SW 1271 (cell line): ENCODE data around the gene PEX26.
"Not testable (repeated sequence)": the region's sequence is repeated elsewhere in the genome, so short reads cannot be mapped to it uniquely, and the experiment has no call there.

ENCODE experiments used
- DNase-seq, 2 experiments: peaks; one replicate each; lab custom pipeline; 2025; lab: John Stamatoyannopoulos, UW

Gene PEX26

DNA sequence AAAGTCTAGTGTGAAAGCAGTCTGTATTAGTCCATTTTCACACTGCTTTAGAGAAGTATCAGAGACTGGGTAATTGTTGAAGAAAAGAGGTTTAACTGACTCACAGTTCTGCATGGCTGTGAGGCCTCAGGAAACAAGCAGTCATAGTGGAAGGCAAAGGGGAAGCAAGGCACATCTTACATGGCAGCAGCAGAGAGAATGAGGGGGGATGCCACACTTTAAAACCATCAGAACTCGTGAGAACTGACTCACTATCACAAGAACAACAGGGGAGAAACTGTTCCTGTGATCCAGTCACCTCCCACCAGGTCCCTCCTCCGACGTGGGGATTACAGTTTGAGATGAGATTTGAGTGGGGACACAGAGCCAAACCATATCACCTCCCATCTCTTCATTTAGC lies 19.0 kb downstream of the PEX26 start:
- DNase-seq, result no peak

DNA sequence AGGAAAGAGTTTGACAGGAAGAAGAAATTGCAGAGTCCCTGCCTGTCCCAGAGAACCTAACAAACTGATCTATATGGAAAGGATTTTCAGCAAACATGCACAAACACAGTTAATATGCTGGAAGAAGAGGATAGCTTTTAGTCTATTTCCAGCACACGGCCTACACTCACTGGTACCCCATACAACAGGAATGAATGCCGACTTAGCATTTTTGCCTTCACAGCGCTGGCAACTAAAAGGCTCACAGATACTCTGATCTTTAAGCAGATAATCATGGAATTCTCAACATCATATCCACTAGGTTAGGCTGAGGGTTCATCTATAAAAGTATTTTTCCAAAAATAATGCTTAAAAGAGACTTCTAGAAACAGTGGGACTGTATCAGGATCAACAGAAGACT lies 23.0 kb downstream of the PEX26 start:
- no peak for DNase-seq

DNA sequence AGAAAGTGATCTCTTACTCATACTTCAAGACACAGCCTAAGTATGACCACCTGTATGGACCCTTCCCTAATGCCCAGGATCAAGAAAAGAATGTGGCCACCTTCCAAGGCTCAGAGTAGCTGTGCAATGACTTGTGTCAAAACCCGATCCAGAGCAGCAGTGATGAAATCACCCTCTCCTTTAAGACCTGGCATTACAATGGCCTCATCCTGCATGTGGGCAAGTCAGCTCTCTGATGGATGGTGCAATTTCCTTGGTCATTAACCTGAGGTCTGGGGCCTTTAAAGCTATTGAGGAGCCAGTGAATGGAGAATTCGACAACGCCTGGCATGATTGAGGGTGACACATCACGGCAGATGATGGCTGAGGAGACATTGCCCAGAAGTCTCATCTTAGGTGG lies 23.7 kb downstream of the PEX26 start:
- no peak for DNase-seq

DNA sequence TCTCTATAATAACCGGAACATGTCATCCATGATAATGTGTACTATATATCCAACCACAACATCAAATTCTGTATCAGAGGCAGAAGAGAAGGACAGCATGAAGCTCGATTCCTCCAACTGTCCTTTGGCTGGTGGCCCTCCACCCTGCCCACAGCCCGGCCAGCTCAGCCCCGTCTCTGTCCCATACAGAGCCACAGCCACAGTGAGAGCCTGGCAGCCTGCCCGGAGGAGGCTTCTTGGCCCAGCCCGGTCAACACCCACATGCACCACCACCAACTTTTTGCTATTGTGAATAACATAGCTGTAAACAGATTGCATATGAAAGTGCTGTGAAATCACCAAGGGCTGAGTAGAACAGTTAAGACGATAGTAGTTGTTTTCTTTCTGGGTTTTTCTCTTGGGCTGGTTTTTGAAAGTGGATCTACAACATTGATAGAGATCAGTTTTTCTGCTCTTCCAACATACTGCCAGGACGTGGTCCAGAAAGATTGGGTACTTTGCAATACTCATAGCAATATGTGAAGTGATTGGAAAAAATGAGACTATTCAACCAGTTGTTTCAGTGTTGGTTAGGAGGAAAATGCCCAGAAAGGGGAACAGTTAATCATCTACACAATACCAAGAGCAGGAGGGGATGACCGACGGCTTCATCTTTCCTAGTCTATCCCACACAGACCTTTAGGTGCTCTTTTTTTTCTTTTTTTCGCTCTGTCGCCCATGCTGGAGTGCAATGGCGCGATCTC lies 25.9 kb downstream of the PEX26 start:
- no peak for DNase-seq

DNA sequence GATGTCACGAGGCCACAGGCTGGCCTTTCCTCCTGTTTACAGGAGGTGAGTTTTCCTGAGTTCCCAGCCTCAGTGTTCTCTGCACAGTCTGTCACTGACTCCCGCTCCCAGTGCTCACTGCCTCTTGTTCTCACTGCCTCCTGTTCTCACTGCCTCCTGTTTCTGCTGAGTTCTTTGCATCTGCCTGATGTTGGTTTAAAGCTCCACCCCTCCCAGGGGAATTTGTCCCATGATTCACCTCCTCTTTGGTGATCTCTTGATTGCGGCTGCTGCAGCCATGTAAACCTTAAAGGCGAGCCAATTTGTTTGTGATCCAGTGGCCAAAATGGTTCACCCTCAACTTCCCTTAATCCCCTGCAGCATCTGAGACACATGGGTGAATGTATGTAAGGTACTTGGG lies 26.8 kb downstream of the PEX26 start:
- DNase-seq, result no peak

DNA sequence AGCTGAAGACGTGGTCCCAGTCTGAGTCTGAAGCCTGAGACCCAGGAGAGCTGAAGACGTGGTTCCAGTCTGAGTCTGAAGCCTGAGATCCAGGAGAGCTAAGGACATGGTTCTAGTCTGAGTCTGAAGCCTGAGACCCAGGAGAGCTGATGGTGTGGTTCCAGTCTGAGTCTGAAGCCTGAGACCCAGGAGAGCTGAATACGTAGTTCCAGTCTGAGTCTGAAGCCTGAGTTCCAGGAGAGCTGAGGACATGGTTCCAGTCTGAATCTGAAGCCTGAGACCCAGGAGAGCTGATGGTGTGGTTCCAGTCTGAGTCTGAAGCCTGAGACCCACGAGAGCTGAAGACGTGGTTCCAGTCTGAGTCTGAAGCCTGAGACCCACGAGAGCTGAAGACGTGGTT lies 28.2 kb downstream of the PEX26 start:
- not testable (repeated sequence) for DNase-seq

DNA sequence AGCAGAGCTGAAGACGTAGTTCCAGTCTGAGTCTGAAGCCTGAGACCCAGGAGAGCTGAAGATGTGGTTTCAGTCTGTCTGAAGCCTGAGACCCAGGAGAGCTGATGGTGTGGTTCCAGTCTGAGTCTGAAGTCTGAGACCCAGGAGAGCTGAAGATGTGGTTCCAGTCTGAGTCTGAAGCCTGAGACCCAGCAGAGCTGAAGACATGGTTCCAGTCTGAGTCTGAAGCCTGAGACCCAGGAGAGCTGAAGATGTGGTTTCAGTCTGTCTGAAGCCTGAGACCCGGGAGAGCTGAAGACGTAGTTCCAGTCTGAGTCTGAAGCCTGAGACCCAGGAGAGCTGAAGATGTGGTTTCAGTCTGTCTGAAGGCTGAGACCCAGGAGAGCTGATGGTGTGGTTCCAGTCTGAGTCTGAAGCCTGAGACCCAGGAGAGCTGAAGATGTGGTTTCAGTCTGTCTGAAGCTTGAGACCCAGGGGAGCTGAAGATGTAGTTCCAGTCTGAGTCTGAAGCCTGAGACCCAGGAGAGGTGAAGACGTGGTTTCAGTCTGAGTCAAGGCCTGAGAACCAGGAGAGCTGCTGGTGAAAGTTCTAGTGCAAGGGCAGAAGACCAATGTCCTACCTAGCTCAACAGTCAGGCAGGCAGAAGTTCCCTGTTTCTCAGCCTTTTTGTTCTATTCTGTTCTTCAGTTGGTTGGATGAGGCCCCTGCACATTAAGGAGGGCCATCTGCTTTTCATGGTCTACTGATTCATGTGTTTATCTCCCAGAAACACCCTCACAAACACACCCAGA lies 29.0 kb downstream of the PEX26 start:
- DNase-seq, result not testable (repeated sequence)

DNA sequence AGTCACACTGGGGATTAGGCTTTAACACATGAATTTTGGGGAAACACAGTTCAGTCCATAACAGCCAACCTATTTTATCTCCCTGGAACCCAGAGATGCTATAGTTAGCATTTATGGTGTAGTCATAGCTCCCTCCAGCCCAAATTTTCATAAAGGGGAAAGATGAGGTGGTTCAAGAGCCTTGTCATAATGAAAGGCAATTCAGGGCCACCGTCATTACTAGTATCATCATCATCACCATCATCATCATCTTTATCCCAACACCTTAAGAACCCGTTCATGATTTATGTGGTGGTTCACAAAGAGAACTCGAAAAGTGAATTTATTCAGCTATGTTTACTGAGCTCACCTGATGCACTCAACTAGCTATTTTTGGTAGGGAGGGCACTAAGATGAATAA lies 30.4 kb downstream of the PEX26 start:
- DNase-seq, result no peak

DNA sequence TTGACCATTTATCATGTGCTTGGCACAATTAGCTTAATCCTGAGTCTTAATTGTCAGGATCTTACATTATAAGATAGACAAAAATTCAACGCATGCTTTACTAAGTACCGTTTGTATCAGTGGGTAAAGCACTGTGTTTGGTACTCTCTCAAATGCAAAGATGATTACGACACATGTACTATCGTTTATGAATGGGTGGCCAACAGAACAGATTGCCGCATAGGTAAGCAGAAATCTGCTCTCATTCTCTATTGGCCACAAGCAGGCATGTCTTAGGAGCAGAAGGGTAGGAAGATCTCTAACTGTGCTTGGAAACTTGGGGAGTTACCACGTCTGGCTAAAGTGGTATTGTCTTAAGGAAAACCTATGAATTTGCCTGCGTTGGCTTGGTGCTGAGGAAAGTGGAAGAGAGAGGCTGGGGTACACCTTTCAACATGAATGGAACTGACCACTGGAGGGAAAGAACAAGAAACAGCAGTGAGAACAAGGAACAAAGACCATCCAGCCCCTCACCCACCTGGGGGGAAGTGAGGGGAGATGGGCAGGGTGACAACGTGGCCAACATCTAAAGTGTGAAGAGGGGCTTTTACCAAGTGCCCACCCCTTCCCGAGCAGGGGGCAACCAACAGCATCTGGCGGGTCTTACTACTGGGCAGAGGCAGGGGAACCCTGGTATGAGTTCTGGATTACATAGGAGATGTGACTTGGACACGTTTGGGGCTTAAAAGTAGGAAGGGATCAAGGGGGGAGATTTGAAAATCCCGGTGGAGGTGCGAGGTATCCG lies 31.8 kb downstream of the PEX26 start:
- no peak for DNase-seq

DNA sequence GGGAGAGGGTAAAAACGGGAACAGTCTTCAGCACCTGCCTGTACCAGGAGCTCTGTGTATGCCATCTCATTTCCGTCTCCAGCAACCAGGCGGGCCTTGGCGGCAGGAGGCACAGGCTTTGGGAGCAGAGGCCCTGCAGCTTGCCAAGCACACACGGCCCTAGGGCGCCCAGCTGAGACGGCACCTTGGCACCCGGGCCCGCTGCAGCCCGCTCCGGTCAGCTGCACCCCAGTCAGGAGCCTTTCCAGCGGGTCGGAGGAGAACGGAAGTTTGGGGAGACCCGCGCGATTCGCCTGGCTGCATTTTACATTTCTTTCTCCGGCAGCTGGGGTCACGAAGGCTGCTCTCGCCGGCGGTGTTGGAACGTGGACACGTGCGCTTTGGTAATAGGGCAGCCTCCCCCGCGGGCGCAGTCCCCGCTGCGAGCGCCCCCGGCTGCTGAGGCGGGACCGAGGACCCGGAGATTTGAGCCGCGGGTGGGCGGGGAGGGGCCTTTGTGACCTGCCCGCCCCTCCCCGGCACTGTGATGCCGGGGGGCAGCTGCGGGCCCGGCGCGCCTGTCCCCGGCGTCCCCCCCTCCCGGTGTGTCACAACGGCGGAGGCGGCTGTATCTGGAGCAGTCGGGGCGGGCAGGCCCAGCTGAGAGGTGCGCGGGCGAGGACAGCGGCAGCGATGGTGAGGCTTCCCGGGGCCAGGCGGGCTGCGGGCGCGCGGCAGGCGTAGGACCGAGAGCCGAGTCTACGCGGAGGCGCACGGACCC lies 32.6 kb downstream of the PEX26 start, which contains the start of gene TUBA8:
TSS of gene TUBA8 (plus strand) at position 616 of the 760 bp plus-strand sequence. CDS start at position 673, 57 bp downstream.
- DNase-seq, result no peak

DNA sequence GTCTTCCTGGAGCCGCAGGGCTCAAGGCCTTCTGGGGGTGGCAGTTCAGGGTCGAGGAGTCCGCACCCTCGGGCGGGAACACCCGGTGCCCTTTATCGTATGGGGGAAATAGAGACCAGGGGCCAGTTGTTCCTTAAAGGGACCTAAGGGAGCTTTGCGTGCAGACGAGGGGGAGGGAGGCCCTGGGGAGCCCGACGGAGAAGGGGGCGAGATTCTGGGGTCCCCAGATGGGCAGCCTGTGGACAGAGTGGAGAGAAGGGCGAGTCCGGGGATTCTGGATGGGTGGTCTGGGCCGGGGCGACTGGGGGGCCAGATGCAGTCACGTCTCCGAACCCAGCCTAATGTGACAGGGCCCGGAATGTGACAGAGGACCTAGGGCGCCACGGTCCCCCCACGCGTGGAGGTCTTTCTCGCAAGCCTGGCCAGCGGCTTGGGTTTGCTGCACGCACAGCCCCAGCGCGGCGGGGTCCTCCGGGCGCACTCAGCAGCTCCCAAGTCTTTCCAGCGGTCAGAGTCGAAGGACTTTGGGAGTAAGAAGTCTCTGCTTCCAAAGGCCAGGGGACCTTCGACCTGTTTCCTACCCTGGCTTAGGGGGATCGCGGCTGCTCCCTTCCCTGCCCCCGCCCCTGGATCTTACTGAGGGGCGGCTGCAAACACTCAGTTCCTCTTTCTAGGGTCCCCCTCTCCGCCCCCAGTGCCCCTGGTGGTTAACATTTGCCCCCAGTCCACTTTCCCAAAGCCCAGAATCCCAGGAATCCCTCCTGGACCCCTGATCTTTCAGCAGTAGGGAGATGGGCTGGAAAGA lies 33.4 kb downstream of the PEX26 start:
- no peak for DNase-seq

DNA sequence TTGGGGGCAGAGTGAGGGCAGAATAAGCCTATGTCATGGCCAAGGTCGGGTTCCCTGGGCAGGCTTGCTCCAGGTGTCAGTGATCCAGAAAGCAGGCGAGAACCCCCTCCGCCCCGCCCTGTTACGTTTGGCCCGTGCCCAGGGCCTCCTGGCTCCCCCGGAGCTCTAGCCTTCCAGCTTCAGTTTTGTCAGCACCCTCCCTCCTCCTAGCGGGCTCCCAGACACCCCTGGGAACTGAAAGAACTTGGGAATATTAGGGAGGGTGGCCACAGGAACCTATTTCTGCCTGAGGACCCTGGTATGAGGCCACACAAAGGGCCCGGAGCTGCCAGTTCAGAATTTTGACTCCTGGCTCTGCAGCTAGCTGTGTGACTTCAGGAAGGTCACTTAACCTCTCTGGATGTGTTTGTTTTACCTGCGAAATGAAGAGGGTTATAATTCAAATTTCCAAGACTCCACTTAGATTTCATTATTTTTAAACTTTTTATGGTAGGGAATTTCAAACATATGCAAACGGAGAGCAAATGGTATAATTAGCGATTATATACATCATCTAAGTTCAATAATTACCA lies 34.1 kb downstream of the PEX26 start:
- DNase-seq, result no peak

DNA sequence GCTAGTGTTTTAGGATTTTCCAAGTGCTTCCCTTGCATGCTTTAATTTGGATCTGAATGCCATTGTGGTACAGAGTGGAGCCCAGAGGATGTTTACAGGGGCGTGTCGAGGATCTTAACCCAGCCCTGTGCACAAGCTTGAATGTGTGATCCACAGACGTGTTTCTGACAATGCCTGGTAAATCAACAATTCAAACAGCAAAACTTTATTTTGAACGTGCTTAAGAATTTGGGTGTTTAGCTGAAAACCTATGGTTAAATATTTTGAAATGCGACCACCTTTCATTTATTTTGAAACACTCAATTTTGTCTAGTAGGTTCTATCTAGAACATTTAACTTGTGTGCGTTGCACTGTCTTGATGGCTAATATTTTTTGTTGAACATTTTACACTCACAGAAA lies 34.6 kb downstream of the PEX26 start:
- no peak for DNase-seq

DNA sequence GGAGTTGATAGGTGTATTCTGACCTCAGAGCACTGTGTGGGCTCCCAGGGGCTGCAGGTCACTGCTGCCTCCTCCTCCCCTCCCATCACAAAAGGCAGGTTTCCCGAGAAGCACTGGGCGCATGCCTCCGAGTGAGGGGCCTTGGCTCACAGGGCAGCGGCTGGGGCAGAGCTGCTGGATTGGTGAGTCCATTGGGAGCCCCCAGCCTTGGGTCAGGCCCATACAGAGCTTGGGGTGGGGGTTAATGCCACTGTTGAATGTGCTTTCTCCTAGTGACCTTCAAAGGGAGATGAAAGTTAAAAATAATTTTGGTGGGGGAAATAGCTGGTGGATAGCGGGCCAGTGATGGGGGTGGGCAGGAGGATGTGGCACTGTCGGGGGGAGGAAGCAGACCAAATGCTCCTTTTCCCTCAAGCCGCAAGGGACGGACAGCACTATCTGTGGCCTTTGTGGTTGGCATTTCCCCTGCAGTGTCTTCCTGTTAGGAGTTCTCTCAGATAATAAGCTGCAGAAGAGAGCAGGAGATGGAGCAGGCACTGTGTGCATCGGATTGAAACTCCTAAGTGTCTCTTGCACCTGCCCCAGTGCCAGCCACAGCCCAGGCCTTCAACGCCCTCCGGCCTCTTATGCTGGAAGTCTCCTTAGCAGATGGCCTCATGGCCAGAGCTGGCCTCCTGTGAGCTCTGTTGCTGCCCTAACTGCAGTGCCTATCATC lies 36.0 kb downstream of the PEX26 start:
- no peak for DNase-seq

DNA sequence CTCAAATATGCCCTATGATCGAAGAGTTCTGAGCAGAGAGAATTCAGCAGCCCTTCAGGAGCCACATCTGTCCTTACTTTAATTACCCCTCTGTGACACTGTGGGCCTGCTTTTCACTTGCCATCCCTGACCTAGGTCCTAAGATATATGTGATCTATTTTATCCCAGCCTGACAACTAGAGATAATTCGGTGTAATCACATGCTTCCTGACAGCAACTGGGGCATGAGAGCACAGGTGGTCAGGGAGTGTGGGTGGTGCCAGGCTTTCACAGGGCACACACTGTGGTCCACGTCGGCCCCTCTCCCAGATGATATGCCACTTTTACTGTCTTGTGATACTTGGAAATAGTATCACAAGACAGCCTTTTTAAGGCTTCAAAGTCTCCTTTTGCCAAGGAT lies 36.7 kb downstream of the PEX26 start:
- no peak for DNase-seq

DNA sequence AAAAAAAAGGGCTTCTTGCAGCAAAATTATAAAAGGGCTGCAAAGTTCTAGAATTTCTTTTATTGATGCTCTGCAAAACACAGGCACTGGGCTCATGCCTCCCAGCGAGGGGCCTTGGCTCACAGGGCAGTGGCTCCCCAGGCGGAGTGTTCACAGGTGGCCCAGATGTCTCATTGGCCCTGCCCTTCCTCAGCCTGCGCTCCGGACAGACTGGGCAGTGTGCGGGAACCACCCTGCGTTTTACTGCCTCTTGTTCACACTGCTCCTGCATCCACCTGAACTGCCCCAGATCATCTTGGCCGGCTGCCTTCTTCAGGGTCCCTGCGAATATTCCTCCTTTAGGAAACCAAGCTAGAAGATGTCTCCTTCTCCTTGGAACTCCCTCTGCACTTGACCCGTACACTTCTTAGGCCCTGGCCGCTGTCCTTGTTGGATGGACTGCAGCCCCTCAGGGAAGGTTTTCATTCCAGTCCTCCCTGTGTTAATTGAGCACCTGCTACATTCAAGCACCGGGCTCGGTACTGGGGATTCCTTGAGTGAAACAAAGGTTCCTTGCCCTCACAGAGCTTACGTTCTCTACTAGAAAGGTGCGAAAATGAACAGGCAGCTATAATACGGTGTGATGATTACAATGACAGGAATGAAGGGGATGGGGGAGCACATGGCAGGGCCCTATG lies 37.3 kb downstream of the PEX26 start:
- no peak for DNase-seq

DNA sequence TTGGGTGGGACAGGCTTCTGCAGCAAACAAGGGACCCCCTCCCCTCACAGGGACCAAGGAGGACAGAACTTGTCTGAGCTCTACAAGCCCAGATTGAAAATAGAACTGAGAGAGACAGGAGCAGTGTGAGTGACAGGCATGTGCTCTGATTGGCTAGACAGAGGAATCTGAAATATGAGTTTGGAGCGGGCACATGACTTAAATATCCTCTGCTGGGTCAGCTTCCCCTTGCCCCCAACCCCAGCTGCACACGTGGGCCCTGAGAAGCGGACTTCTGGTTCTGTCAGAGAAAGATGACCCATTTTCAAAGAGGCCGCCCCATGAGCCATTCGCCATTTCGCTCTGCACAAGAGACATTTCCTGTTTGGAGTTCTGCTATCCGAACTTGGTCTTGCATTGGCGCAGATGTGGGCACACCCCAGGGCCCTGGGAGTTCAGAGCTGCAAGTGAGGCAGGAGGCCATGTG lies 38.1 kb downstream of the PEX26 start:
- no peak for DNase-seq

DNA sequence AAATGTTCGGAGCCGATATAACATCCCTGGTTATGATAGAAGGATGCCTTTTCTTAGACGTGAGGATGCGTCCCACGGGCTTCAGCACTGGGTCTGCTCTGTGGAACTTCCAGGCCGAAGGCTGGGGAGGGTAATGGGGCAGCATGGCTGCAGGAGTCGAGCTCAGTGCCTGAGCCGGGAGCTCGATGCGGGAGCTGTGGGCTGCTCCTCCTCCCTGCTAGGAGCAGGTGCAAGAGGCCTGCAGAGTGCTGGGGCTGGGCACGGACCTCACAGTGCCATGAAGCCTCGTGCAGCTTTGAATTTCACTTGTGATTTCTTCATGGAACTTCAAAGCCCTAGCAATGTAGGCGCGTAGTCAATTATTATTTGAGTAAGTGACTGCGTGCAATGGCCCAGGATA lies 38.8 kb downstream of the PEX26 start:
- DNase-seq, result no peak

DNA sequence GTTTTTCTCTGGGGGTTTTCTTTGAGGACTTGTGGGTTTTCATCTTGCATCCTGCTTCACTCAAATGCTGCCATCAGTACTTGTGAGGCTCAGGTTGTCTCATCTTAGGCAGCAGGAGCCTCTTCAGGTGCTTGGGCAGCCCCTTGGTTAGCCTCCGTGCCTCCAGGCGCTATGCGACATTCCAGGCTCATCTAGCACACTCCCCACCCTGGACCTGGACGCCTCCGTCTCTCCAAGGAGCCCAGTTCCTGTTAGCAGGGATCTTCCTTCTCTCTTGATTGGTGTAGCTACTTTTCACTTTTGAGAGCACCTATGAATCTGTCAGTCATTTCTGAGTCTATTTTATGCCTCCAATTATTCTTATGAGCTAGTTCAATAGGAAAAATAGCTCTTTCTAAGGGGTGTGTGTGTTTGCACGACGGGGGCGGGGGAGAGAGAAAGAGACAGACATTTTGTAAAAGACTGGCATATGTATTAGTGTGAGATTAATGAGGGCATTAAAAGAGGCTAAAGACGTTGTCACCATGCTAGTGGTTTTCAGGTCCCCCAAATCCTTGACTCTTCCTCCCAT lies 40.6 kb downstream of the PEX26 start:
- no peak for DNase-seq
